ENCODE results near the gene MBNL1.

The MBNL1 gene

GRCh38 chr3:152253514-152253913, 15.2 kb upstream of the MBNL1 start:
- DNase-seq: no peak

- DNase-seq: no peak
Observed at GRCh38 chr3:152254041-152254440, 14.7 kb upstream of the MBNL1 start.

GRCh38 chr3:152255290-152255689, 13.4 kb upstream of the MBNL1 start:
- no peak for DNase-seq

GRCh38 chr3:152256851-152257562, 11.7 kb upstream of the MBNL1 start:
- no peak for DNase-seq

- DNase-seq: no peak
Observed at GRCh38 chr3:152257563-152258035, 11.1 kb upstream of the MBNL1 start.

- peak; percentile 70 for DNase-seq
Observed at GRCh38 chr3:152258448-152259393, 10.0 kb upstream of the MBNL1 start.

GRCh38 chr3:152259468-152259867, 9.3 kb upstream of the MBNL1 start:
- DNase-seq: no peak

GRCh38 chr3:152260026-152260425, 8.7 kb upstream of the MBNL1 start:
- no peak for DNase-seq

- no peak for DNase-seq
Observed at GRCh38 chr3:152260529-152260928, 8.2 kb upstream of the MBNL1 start.

- no peak for DNase-seq
Observed at GRCh38 chr3:152261329-152261728, 7.4 kb upstream of the MBNL1 start.

- no peak for DNase-seq
Observed at GRCh38 chr3:152263711-152264110, 5.0 kb upstream of the MBNL1 start.

- DNase-seq: no peak
Observed at GRCh38 chr3:152264378-152264777, 4.4 kb upstream of the MBNL1 start.

- no peak for DNase-seq
Observed at GRCh38 chr3:152266221-152266995, 2.3 kb upstream of the MBNL1 start.

- DNase-seq: no peak
Observed at GRCh38 chr3:152267831-152268554, 736 bp upstream of the MBNL1 start.

GRCh38 chr3:152269056-152269830, 514 bp downstream of the MBNL1 start:
- DNase-seq: no peak

GRCh38 chr3:152269831-152270734, 1.4 kb downstream of the MBNL1 start:
- no peak for DNase-seq

- DNase-seq: no peak
Observed at GRCh38 chr3:152270937-152271336, 2.2 kb downstream of the MBNL1 start.

- no peak for DNase-seq
Observed at GRCh38 chr3:152271501-152272236, 2.9 kb downstream of the MBNL1 start.

GRCh38 chr3:152272771-152273242, 4.1 kb downstream of the MBNL1 start:
- no peak for DNase-seq

- no peak for DNase-seq
Observed at GRCh38 chr3:152276681-152277080, 8.0 kb downstream of the MBNL1 start.
